Sigmoid colon (tissue), 4 donors: Measurements from ENCODE around the gene KASH5.
A peak's percentile ranks its signal among the peaks of the same experiment; 100 is the strongest.

Source experiments
- CTCF ChIP-seq, 4 experiments: fragments of 450-650 bp in 3 of 4; fragments of 200-600 bp in 1 of 4; IDR thresholded peaks; one replicate each; pipeline ENCODE4 v1.5.1; 2016 to 2019; ENCODE audit warnings: antibody characterized with exemption in 4 of 4, mild to moderate bottlenecking in 3 of 4, moderate library complexity in 2 of 4
- POLR2AphosphoS5 ChIP-seq, 4 donors: sonication (generic); formaldehyde crosslinking; IDR thresholded peaks; one replicate each; pipeline ENCODE4 v1.6.1; 2017; ENCODE audit warnings: antibody characterized with exemption in 4 of 4

- TF ChIP-seq POLR2AphosphoS5 (IDR thresholded peaks at IDR 0.05) (peak in 1 of 4 donors; percentile 8), CTCF (IDR thresholded peaks at IDR 0.05) (no peak)
These were observed 67.7 kb downstream of the KASH5 start for GRCh38 chr19:49455773-49456172.
